Activated T-helper 1 cell treated with anti-CD3 and anti-CD28 coated beads, Interleukin-12 subunit alpha, Interleukin-12 subunit beta, Interleukin-2, Interleukin-4 antibody, amounts not matched to agents 30 ng/mL and 10 ng/mL and 1 ng/mL, durations not matched to agents 14 hours and 24 hours and 36 hours (primary cell): ENCODE measurements around the gene CLDN16. TPM values are rescaled to one million over a fixed set of nuclear protein-coding genes. Genes with fewer than 3 reads are reported as not detected.

ENCODE experiments used
- DNase-seq: peaks from one replicate; pipeline ENCODE4 v3.0.0; 2021; ENCODE audit warnings: low spot score
- H3K27ac Mint-ChIP-seq: one replicate; pipeline ENCODE4 v1.8.0; 2021; ENCODE audit warnings: mild to moderate bottlenecking, mixed read lengths
- H3K27me3 Mint-ChIP-seq: one replicate; pipeline ENCODE4 v1.8.0; 2022; ENCODE audit warnings: mild to moderate bottlenecking, moderate library complexity, mixed read lengths; ENCODE audit not compliant: insufficient read depth
- H3K36me3 Mint-ChIP-seq: one replicate; pipeline ENCODE4 v1.8.0; 2021; ENCODE audit warnings: low read depth, mixed read lengths
- H3K4me1 Mint-ChIP-seq: one replicate; pipeline ENCODE4 v1.8.0; 2021; ENCODE audit warnings: low read depth, mixed read lengths
- H3K4me3 Mint-ChIP-seq: one replicate; pipeline ENCODE4 v1.8.0; 2021; ENCODE audit warnings: mild to moderate bottlenecking, moderate library complexity, mixed read lengths
- H3K9me3 Mint-ChIP-seq: one replicate; pipeline ENCODE4 v1.8.0; 2021; ENCODE audit warnings: mixed read lengths
- intact Hi-C: fragments of 100-400 bp; cut with micrococcal nuclease; formaldehyde crosslinking; loops from one replicate; pipeline ENCODE4 v1.15.1; 2024
- total RNA-seq: library from RNA; stranded (reverse); gene quantifications from 2 replicates; pipeline ENCODE4 v1.2.3, GENCODE V29; 2022

Gene CLDN16
- total RNA-seq: not detected in 2 replicates

GRCh38 chr3:190387578-190388213, at the start of gene CLDN16:
Gene CLDN16, plus strand, starts transcription at chr3:190388163. Its CDS starts 167 bp downstream, at chr3:190388330.
- no peak within 1 kb of the TSS for H3K4me3 Mint-ChIP-seq
- peaks cover 3% of the 10 kb centered on the region for H3K27me3 Mint-ChIP-seq
- H3K36me3 Mint-ChIP-seq: no peaks in the 10 kb centered on the region
- no peak for DNase-seq
- H3K27ac Mint-ChIP-seq: no peak within 1 kb of the TSS
- no peaks in the 10 kb centered on the region for H3K9me3 Mint-ChIP-seq
- no peaks in the 10 kb centered on the region for H3K4me1 Mint-ChIP-seq
- intact Hi-C loops: no loop called here

GRCh38 chr3:190338717-190339116, 49.2 kb upstream of the CLDN16 start:
- Mint-ChIP-seq H3K9me3 (no peaks in the 10 kb centered on the region), H3K27me3 (no peaks in the 10 kb centered on the region), H3K27ac (no peak overlapping the region), H3K4me1 (peaks cover 6% of the 10 kb centered on the region), H3K4me3 (no peak overlapping the region), H3K36me3 (no peaks in the 10 kb centered on the region)
- DNase-seq: no peak
- intact Hi-C loops: no loop called here

- no peaks in the 10 kb centered on the region for H3K36me3 Mint-ChIP-seq
- H3K4me1 Mint-ChIP-seq: peaks cover 6% of the 10 kb centered on the region
- no peaks in the 10 kb centered on the region for H3K27me3 Mint-ChIP-seq
- H3K9me3 Mint-ChIP-seq: no peaks in the 10 kb centered on the region
- H3K27ac Mint-ChIP-seq: no peak overlapping the region
- intact Hi-C loops: no loop called here
- no peak overlapping the region for H3K4me3 Mint-ChIP-seq
- DNase-seq: no peak
Observed at GRCh38 chr3:190339130-190339529, 48.8 kb upstream of the CLDN16 start.

- intact Hi-C loops: no loop called here
- no peaks in the 10 kb centered on the region for H3K27me3 Mint-ChIP-seq
Observed at GRCh38 chr3:190340071-190340470, 47.9 kb upstream of the CLDN16 start.

GRCh38 chr3:190345027-190345821, 42.7 kb upstream of the CLDN16 start:
- H3K27ac Mint-ChIP-seq: no peak overlapping the region
- intact Hi-C loops: no loop called here
- no peak overlapping the region for H3K4me3 Mint-ChIP-seq
- no peaks in the 10 kb centered on the region for H3K36me3 Mint-ChIP-seq
- no peaks in the 10 kb centered on the region for H3K9me3 Mint-ChIP-seq
- no peaks in the 10 kb centered on the region for H3K4me1 Mint-ChIP-seq
- no peak for DNase-seq
- H3K27me3 Mint-ChIP-seq: peaks cover 2% of the 10 kb centered on the region

More at GRCh38 chr3:190340071-190340470, 47.9 kb upstream of the CLDN16 start:
- Mint-ChIP-seq H3K4me1 (peaks cover 6% of the 10 kb centered on the region), H3K27ac (no peak overlapping the region), H3K4me3 (no peak overlapping the region), H3K9me3 (no peaks in the 10 kb centered on the region), H3K36me3 (no peaks in the 10 kb centered on the region)
- DNase-seq: no peak

- peaks cover 2% of the 10 kb centered on the region for H3K27me3 Mint-ChIP-seq
- H3K27ac Mint-ChIP-seq: no peak overlapping the region
- H3K4me1 Mint-ChIP-seq: no peaks in the 10 kb centered on the region
- no peaks in the 10 kb centered on the region for H3K9me3 Mint-ChIP-seq
- intact Hi-C loops: no loop called here
- DNase-seq: no peak
- H3K4me3 Mint-ChIP-seq: no peak overlapping the region
- H3K36me3 Mint-ChIP-seq: no peaks in the 10 kb centered on the region
Observed at GRCh38 chr3:190345878-190346277, 42.1 kb upstream of the CLDN16 start.

- Mint-ChIP-seq H3K27me3 (peaks cover 2% of the 10 kb centered on the region), H3K27ac (no peak overlapping the region), H3K4me1 (no peaks in the 10 kb centered on the region), H3K36me3 (no peaks in the 10 kb centered on the region), H3K4me3 (no peak overlapping the region), H3K9me3 (no peaks in the 10 kb centered on the region)
- intact Hi-C loops: no loop called here
- DNase-seq: no peak
Observed at GRCh38 chr3:190346541-190346940, 41.4 kb upstream of the CLDN16 start.

- no peak overlapping the region for H3K4me3 Mint-ChIP-seq
- intact Hi-C loops: no loop called here
- H3K4me1 Mint-ChIP-seq: no peaks in the 10 kb centered on the region
- no peaks in the 10 kb centered on the region for H3K36me3 Mint-ChIP-seq
- H3K9me3 Mint-ChIP-seq: no peaks in the 10 kb centered on the region
- no peak for DNase-seq
- no peak overlapping the region for H3K27ac Mint-ChIP-seq
- peaks cover 2% of the 10 kb centered on the region for H3K27me3 Mint-ChIP-seq
Observed at GRCh38 chr3:190352861-190353457, 35.0 kb upstream of the CLDN16 start.

- H3K9me3 Mint-ChIP-seq: no peaks in the 10 kb centered on the region
- H3K36me3 Mint-ChIP-seq: no peaks in the 10 kb centered on the region
Observed at GRCh38 chr3:190356246-190356645, 31.7 kb upstream of the CLDN16 start.

GRCh38 chr3:190357468-190357867, 30.5 kb upstream of the CLDN16 start:
- Mint-ChIP-seq H3K4me3 (no peak overlapping the region), H3K36me3 (no peaks in the 10 kb centered on the region), H3K9me3 (no peaks in the 10 kb centered on the region), H3K27me3 (peaks cover 5% of the 10 kb centered on the region), H3K27ac (no peak overlapping the region), H3K4me1 (no peaks in the 10 kb centered on the region)
- intact Hi-C loops: no loop called here
- no peak for DNase-seq

More at GRCh38 chr3:190356246-190356645, 31.7 kb upstream of the CLDN16 start:
- intact Hi-C loops: no loop called here
- no peaks in the 10 kb centered on the region for H3K4me1 Mint-ChIP-seq
- H3K4me3 Mint-ChIP-seq: no peak overlapping the region
- H3K27me3 Mint-ChIP-seq: peaks cover 4% of the 10 kb centered on the region
- no peak for DNase-seq
- H3K27ac Mint-ChIP-seq: no peak overlapping the region

GRCh38 chr3:190359813-190360212, 28.1 kb upstream of the CLDN16 start:
- H3K36me3 Mint-ChIP-seq: no peaks in the 10 kb centered on the region
- no peak for DNase-seq
- H3K4me1 Mint-ChIP-seq: no peaks in the 10 kb centered on the region
- intact Hi-C loops: no loop called here
- no peak overlapping the region for H3K4me3 Mint-ChIP-seq
- no peaks in the 10 kb centered on the region for H3K9me3 Mint-ChIP-seq
- H3K27me3 Mint-ChIP-seq: peaks cover 4% of the 10 kb centered on the region
- H3K27ac Mint-ChIP-seq: no peak overlapping the region

GRCh38 chr3:190360228-190360627, 27.7 kb upstream of the CLDN16 start:
- Mint-ChIP-seq H3K27ac (no peak overlapping the region), H3K27me3 (peaks cover 4% of the 10 kb centered on the region), H3K4me1 (no peaks in the 10 kb centered on the region), H3K9me3 (no peaks in the 10 kb centered on the region), H3K36me3 (no peaks in the 10 kb centered on the region), H3K4me3 (no peak overlapping the region)
- DNase-seq: no peak
- intact Hi-C loops: no loop called here

- DNase-seq: no peak
- H3K27ac Mint-ChIP-seq: no peak overlapping the region
Observed at GRCh38 chr3:190361791-190362190, 26.2 kb upstream of the CLDN16 start.

More at GRCh38 chr3:190361791-190362190, 26.2 kb upstream of the CLDN16 start:
- Mint-ChIP-seq H3K4me3 (no peak overlapping the region), H3K9me3 (no peaks in the 10 kb centered on the region), H3K4me1 (no peaks in the 10 kb centered on the region), H3K27me3 (peaks cover 4% of the 10 kb centered on the region), H3K36me3 (no peaks in the 10 kb centered on the region)
- intact Hi-C loops: no loop called here
